Stomach (tissue), 9 donors: ENCODE results near the gene TUBG2. TPM values are rescaled to one million over a fixed set of nuclear protein-coding genes. Genes with fewer than 3 reads are reported as not detected.

Experiments
- DNase-seq, 2 donors: peaks; one replicate each; pipeline versions ENCODE4 v3.0.0 to v3.0.0-alpha.2; 2013 to 2019
- H3K27ac ChIP-seq, 5 donors: fragments of 200-600 bp in 4 of 5; sonication (generic) in 4 of 5; one replicate each; pipeline ENCODE4 v1.5.1; 2013 to 2019; ENCODE audit warnings: mild to moderate bottlenecking in 1 of 5, moderate library complexity in 1 of 5
- H3K27me3 ChIP-seq, 3 donors: fragments of 200-600 bp; sonication (generic); one replicate each; pipeline ENCODE4 v1.5.1; 2017 to 2019; ENCODE audit warnings: mixed run types in 1 of 3
- H3K36me3 ChIP-seq, 4 donors: fragments of 200-600 bp; sonication (generic); 1 replicate in 3 of 4; 2 replicates in 1 of 4; pipeline ENCODE4 v1.5.1; 2016 to 2019
- H3K4me1 ChIP-seq, 4 donors: fragments of 200-600 bp; sonication (generic); one replicate each; pipeline ENCODE4 v1.5.1; 2016 to 2019
- H3K4me3 ChIP-seq, 4 donors: fragments of 200-600 bp; sonication (generic) in 3 of 4; one replicate each; pipeline ENCODE4 v1.5.1; 2016 to 2019; ENCODE audit warnings: mild to moderate bottlenecking in 1 of 4
- H3K9me3 ChIP-seq, 4 donors: fragments of 200-600 bp; sonication (generic); one replicate each; pipeline ENCODE4 v1.5.1; 2016 to 2019
- CTCF ChIP-seq, 7 experiments: fragments of 450-650 bp in 4 of 7; fragments of 200-600 bp in 3 of 7; sonication (generic) in 3 of 7; IDR thresholded peaks; one replicate each; pipeline ENCODE4 v1.5.1; 2016 to 2019; ENCODE audit warnings: antibody characterized with exemption in 7 of 7, control low read depth in 2 of 7, mild to moderate bottlenecking in 1 of 7
- EP300 ChIP-seq: sonication (generic); formaldehyde crosslinking; IDR thresholded peaks from one replicate; pipeline ENCODE4 v1.6.1; 2017; ENCODE audit warnings: antibody characterized with exemption
- POLR2A ChIP-seq, 4 donors: fragments of 450-650 bp; IDR thresholded peaks; one replicate each; pipeline ENCODE4 v1.6.1; 2016; ENCODE audit warnings: antibody characterized with exemption in 4 of 4, control low read depth in 2 of 4, mild to moderate bottlenecking in 1 of 4, moderate library complexity in 1 of 4
- POLR2AphosphoS5 ChIP-seq, 3 donors: sonication (generic); formaldehyde crosslinking; IDR thresholded peaks; one replicate each; pipeline ENCODE4 v1.6.1; 2016; ENCODE audit warnings: antibody characterized with exemption in 3 of 3
- WGBS, 5 donors: extraction: QIAGEN DNeasy Blood & Tissue Kit in 3 of 5; methylation state at CpG; one replicate each; pipeline versions ENCODE4 v1.1.5 to v1.1.7; 2013 to 2018; 5-methylcytosine and 5-hydroxymethylcytosine counted together
- intact Hi-C: fragments of 100-400 bp; cut with DNase I; formaldehyde crosslinking; loops from one replicate; pipeline ENCODE4 v1.15.1; 2023; ENCODE audit warnings: low total_unique reads
- polyA plus RNA-seq, 3 donors: library from polyadenylated mRNA; stranded (reverse); fragments of 200-250 nt; gene quantifications; one replicate each; pipeline ENCODE4 v1.2.3, GENCODE V29; 2013
- total RNA-seq, 5 donors: library from RNA; depleted of rRNA; stranded (reverse); fragments of >200 nt; gene quantifications; one replicate each; pipeline versions ENCODE4 v1.1.0 to v1.2.3, GENCODE V29; 2014 to 2016
- donor health status: healthy with polysubstance abuse.
- donor health status: Bipolar disorder and iron deficiency.
- donor health status: healthy.

TUBG2 gene
- total and polyA plus RNA-seq, 8 donors = 4.3 to 181 (median 15.9) TPM

- intact Hi-C loops = no loop called here
- 77 to 89% (median 82%) methylated on average over 6 of the region's 7 CpGs for WGBS, 5 donors
- TF ChIP-seq CTCF (IDR thresholded peaks at IDR 0.05) (no peak), EP300 (no peak), POLR2A (IDR thresholded peaks at IDR 0.05) (no peak), POLR2AphosphoS5 (IDR thresholded peaks at IDR 0.05) (no peak)
- no peaks in the 10 kb centered on the region for H3K27me3 ChIP-seq
- H3K27ac ChIP-seq = no peak overlapping the region
- no peaks in the 10 kb centered on the region for H3K4me1 ChIP-seq
- H3K36me3 ChIP-seq = no peaks in the 10 kb centered on the region
- H3K4me3 ChIP-seq = no peak overlapping the region
- DNase-seq = no peak
- no peaks in the 10 kb centered on the region for H3K9me3 ChIP-seq
Measured at GRCh38 chr17:42639525-42640113, 19.5 kb upstream of the TUBG2 start.

- 79 to 89% (median 81%) methylated on average over 4 of the region's 4 CpGs for WGBS, 5 donors
- Histone ChIP-seq H3K27me3 (no peaks in the 10 kb centered on the region), H3K27ac (no peak overlapping the region), H3K4me1 (no peaks in the 10 kb centered on the region), H3K4me3 (no peak overlapping the region), H3K9me3 (no peaks in the 10 kb centered on the region), H3K36me3 (no peaks in the 10 kb centered on the region)
- DNase-seq = no peak
- TF ChIP-seq POLR2AphosphoS5 (IDR thresholded peaks at IDR 0.05) (no peak), CTCF (IDR thresholded peaks at IDR 0.05) (no peak), POLR2A (IDR thresholded peaks at IDR 0.05) (no peak), EP300 (no peak)
- intact Hi-C loops = no loop called here
Measured at GRCh38 chr17:42640121-42640520, 19.0 kb upstream of the TUBG2 start.

GRCh38 chr17:42642336-42642735 lies 16.7 kb upstream of the TUBG2 start:
- no peaks in the 10 kb centered on the region for H3K27me3 ChIP-seq
- 26 to 51% (median 39%) methylated on average over 2 of the region's 2 CpGs for WGBS, 5 donors
- DNase-seq = no peak
- no peaks in the 10 kb centered on the region for H3K9me3 ChIP-seq
- no peak overlapping the region for H3K27ac ChIP-seq
- no peak for TF ChIP-seq POLR2A (IDR thresholded peaks at IDR 0.05)
- TF ChIP-seq EP300 = no peak
- no peak for TF ChIP-seq CTCF (IDR thresholded peaks at IDR 0.05)
- no peak for TF ChIP-seq POLR2AphosphoS5 (IDR thresholded peaks at IDR 0.05)
- H3K4me1 ChIP-seq = no peaks in the 10 kb centered on the region
- H3K4me3 ChIP-seq = no peak overlapping the region
- no peaks in the 10 kb centered on the region for H3K36me3 ChIP-seq
- intact Hi-C loops = no loop called here

GRCh38 chr17:42647778-42648177 lies 11.3 kb upstream of the TUBG2 start:
- no peak overlapping the region for H3K27ac ChIP-seq
- H3K4me3 ChIP-seq = no peak overlapping the region
- H3K9me3 ChIP-seq = no peaks in the 10 kb centered on the region
- intact Hi-C loops = no loop called here
- TF ChIP-seq EP300 (no peak), CTCF (IDR thresholded peaks at IDR 0.05) (no peak), POLR2A (IDR thresholded peaks at IDR 0.05) (no peak), POLR2AphosphoS5 (IDR thresholded peaks at IDR 0.05) (no peak)
- no peak for DNase-seq
- no peaks in the 10 kb centered on the region for H3K27me3 ChIP-seq
- no peaks in the 10 kb centered on the region for H3K4me1 ChIP-seq
- WGBS, 5 donors = 70 to 82% (median 73%) methylated on average over 5 of the region's 5 CpGs
- no peaks in the 10 kb centered on the region for H3K36me3 ChIP-seq
